GM19468 (cell line): Measurements from ENCODE around the gene SNRPN.
"Not testable (repeated sequence)": the region's sequence is repeated elsewhere in the genome, so short reads cannot be mapped to it uniquely, and the experiment has no call there.

Source experiments
- ATAC-seq: cut with Tn5 transposase; IDR thresholded peaks from one replicate; pipeline ENCODE4 v1.9.1; 2021; ENCODE audit warnings: mild to moderate bottlenecking, moderate library complexity, moderate number of reproducible peaks; ENCODE audit not compliant: unreplicated experiment; ENCODE audit errors: extremely low read depth

Gene SNRPN

DNA sequence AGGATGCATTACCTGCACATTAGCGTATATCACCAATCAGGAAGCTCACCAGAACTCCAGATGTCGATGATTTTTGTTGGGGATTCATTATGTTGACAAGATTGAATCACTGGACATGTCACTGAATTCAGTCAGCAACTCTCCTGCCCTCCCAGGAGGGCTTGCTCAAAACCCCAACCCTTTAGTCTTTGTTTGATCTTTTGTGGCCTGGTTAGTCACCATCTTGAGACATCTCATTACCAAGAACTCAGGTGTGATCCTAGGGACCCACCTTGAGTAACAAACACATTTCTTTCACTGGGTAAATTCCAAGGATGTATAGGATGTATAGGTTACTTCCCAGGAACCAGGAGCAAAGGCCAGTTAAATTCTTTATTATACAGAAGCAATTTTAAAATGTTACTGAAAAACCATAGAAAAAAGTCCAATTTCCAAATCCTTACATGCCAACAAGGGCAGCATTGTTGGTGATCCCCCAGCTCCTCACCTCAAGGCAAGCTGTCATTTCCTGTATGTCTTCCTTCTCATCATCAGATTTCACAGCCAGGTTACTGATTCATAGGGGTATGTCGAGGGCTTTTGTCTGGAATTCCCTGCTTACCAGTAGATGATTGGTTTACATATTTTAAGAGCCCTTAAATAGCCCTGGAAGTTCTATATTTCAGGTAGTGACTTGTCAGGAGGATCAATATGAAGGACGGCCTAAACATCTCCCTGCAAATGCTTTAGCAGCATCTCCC is 11.7 kb downstream of the SNRPN start:
- ATAC-seq = no peak

DNA sequence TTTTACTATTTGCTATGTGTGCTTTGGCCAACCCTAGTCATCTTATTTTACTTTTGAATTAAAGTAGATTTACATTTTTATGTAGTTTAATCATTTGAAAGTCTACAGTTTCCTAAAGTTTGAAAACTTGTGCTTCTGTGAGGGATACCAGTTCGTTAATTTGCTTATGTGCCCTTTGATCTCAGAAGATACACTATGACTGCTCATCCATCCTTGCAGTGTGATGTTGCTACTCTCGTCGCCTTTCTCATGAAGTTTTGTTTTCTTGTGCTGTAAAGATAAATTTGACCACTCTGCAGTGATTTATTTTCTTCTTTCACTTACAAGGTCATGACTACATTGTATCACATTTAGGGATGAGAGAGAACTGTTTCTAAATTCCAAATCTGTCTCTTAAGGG is 16.3 kb downstream of the SNRPN start:
- no peak for ATAC-seq

DNA sequence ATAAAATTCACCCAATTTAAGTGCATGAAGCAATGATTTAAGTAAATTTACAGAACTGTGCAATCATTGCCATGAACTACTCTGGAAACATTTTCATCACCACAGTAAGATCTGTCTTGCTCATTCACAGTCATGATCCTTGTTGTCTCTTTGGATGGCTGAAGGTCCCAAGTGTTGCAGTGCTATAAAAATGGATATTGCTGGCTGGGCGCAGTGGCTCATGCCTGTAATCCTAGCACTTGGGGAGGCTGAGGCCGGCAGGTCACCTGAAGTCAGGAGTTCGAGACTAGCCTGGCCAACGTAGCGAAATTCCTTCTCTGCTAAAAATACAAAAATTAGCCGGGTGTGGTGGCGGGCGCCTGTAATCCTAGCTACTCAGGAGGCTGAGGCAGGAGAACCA is 17.0 kb downstream of the SNRPN start:
- no peak for ATAC-seq

DNA sequence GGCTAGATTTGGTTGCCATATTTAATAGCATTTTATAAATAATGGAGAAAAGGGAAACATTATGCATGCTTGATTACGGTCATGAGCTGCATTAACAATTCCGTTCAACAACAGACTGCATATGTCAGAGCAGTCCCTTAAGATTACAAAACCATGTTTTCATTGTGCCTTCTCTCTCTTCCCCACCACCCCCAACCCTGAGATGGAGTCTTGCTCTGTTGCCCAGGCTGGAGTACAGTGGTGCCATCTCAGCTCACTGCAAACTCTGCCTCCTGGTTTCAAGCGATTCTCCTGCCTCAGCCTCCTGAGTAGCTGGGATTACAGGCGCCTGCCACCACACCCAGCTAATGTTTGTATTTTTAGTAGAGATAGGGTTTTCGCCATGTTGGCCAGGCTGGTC is 17.9 kb downstream of the SNRPN start:
- not testable (repeated sequence) for ATAC-seq

DNA sequence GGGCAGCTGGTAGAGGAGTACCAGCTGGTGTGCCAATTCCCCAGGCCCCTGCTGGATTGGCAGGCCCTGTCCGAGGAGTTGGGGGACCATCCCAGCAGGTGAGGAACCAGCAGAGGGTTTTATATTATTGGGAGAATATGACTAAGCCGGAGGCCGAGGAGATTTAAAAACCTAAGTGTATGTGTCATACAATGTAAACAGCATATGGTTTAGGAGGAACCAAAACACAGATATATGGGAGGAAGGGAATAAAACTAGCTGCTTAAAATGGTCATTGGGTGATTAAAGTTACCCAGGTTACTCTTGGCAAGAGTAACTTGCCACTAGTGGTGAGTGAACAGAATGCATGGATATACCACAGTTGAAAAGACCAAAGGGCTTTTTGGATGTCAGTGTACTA is 22.1 kb downstream of the SNRPN start:
- ATAC-seq = no peak

DNA sequence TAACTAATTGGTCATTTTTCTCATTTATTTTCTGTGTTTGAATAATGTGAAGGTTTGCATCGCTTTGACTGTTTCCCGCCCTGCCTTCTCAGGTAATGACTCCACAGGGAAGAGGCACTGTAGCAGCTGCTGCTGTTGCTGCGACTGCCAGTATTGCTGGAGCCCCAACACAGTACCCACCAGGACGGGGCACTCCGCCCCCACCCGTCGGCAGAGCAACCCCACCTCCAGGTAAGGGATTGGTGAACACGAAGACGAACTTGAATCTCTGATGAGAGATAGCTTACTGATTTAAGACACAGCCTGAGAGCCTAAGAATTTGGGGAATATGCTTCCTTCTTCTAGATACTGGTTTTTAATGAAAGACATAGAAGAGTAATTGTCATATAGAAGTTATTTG is 22.9 kb downstream of the SNRPN start:
- no peak for ATAC-seq

DNA sequence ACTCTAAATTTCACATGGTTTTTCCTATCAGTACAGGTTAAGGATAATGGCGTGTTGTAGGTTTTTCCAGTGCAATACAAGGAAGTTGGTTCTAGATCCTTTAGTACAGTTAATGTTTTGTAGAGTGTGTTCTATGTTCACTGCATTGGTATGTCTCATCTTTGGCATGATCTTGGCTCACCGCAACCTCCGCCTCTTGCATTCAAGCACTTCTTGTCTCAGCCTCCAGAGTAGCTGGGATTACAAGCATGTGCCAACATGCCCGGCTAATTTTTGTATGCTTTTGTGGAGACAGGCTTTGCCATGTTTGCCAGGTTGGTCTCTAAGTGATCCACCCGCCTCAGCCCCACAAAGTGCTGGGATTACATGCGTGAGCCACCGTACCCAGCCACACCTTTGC is 30.4 kb downstream of the SNRPN start:
- no peak for ATAC-seq

DNA sequence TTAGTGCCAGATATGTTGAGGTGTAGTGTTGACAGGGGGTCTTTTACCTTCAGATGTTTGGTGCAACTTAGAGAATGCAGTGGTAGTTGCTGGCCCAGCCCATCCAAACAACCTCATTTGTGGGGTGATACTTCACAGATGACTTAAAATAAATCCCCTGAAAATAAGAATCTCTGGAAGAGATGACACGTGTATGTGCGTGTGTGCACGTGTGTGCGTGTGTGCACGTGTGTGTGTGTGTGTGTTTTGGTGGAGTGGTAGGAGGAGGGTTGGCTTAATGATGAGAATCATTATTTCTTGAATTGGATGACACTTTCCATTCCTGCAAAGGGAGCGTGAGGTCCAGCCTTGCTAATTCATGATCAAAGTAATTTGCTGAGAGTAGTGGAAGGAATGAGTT is 31.9 kb downstream of the SNRPN start:
- ATAC-seq = no peak

DNA sequence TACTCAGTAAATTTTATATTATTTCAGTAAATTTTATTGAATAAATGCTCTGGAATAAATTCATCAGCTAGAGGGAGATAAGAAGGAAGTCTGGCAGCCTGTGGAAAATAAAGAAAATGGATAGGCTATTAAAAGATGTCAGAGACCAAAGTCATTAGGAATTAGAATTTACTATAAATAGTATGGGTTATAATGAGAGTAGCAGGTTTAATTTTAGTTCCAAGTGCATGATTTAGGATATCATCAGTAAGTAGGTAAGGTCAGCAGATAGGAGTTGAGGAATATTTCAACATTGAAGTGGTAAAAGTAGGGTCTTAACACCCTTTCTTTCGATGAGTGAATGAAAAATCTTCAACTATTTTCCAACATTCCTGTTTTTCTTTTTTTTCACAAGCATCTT is 64.6 kb downstream of the SNRPN start:
- no peak for ATAC-seq

DNA sequence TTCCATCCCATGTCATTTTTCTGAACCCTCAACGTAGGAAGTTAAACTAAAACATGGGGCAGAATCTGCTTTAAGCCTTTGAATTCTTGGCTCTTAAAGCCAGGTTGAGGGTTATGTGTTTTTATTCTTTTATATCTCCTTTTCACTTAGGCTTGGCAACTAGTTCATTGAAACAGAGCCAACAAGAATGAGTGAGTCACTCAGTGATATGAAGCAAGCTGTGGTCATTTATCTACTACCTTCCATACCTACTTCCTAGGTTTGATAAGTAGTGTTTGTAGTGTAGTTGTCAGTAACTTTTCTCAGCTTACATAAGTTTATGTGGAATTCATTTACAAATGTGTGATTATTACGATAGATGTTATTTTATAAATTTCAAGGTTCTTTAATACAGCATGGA is 67.4 kb downstream of the SNRPN start:
- no peak for ATAC-seq
